ENCODE results near the gene PPM1E. TPM values are rescaled to one million over a fixed set of nuclear protein-coding genes. Genes with fewer than 3 reads are reported as not detected.

PPM1E gene
- polyA plus RNA-seq, 1 donor (not counting 4 experiments of a cell fraction or from before 2014, with no cell fraction given) = not detected

- H2AFZ ChIP-seq (ENCODE audit: control insufficient read depth, low read length) = no peak overlapping the region
- no peaks in the 10 kb centered on the region for H3K27me3 ChIP-seq (ENCODE audit: control insufficient read depth, extremely low read depth, insufficient read depth, low read length)
- no peak for FAIRE-seq
- H3K9ac ChIP-seq (ENCODE audit: control insufficient read depth, extremely low read depth, insufficient read depth, low read length) = no peak overlapping the region
- no peak overlapping the region for H3K27ac ChIP-seq (ENCODE audit: control insufficient read depth, insufficient read depth, low read length)
- DNase-seq (ENCODE audit: low read depth, low spot score) = no peak
- no peaks in the 10 kb centered on the region for H3K9me1 ChIP-seq (ENCODE audit: control insufficient read depth, extremely low read depth, insufficient read depth, low read length)
- H3K4me2 ChIP-seq (ENCODE audit: control insufficient read depth, extremely low read depth, insufficient read depth, low read depth, low read length) = no peak overlapping the region
- H4K20me1 ChIP-seq (ENCODE audit: control insufficient read depth, extremely low read depth, insufficient read depth, low read length) = no peaks in the 10 kb centered on the region
- dilution Hi-C loops (cut with MboI; ENCODE audit: extremely low pct_ligation_motif_present, low sequenced_read_pairs) = no loop called here
- H3K9me3 ChIP-seq (ENCODE audit: control insufficient read depth, low read depth, low read length) = no peaks in the 10 kb centered on the region
- H3K4me1 ChIP-seq (ENCODE audit: control insufficient read depth, extremely low read depth, insufficient read depth, low read length) = no peaks in the 10 kb centered on the region
- no peaks in the 10 kb centered on the region for H3K79me2 ChIP-seq (ENCODE audit: control insufficient read depth, insufficient read depth, low read length)
- TF ChIP-seq, protein P1, sequence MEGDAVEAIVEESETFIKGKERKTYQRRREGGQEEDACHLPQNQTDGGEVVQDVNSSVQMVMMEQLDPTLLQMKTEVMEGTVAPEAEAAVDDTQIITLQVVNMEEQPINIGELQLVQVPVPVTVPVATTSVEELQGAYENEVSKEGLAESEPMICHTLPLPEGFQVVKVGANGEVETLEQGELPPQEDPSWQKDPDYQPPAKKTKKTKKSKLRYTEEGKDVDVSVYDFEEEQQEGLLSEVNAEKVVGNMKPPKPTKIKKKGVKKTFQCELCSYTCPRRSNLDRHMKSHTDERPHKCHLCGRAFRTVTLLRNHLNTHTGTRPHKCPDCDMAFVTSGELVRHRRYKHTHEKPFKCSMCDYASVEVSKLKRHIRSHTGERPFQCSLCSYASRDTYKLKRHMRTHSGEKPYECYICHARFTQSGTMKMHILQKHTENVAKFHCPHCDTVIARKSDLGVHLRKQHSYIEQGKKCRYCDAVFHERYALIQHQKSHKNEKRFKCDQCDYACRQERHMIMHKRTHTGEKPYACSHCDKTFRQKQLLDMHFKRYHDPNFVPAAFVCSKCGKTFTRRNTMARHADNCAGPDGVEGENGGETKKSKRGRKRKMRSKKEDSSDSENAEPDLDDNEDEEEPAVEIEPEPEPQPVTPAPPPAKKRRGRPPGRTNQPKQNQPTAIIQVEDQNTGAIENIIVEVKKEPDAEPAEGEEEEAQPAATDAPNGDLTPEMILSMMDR (optimal IDR thresholded peaks at IDR 0.05 in 1 of 3, IDR thresholded peaks at IDR 0.05 in 1 of 3, conservative IDR thresholded peaks at IDR 0.05 in 1 of 3; ENCODE audit: extremely low read depth in 1 of 3, insufficient read depth in 2 of 3, low read length in 3 of 3) = no peak
- TF ChIP-seq EZH2 (IDR thresholded peaks at IDR 0.05; ENCODE audit: low read length) = no peak
- no peak overlapping the region for H3K4me3 ChIP-seq (ENCODE audit: control insufficient read depth in 2 of 3, extremely low read depth in 1 of 3, insufficient read depth in 2 of 3, low read depth in 1 of 3, low read length in 3 of 3)
- peaks cover 0 to 1% of the 10 kb centered on the region in 2 experiments for H3K36me3 ChIP-seq (ENCODE audit: control insufficient read depth in 2 of 2, extremely low read depth in 1 of 2, insufficient read depth in 2 of 2, low read length in 2 of 2)
These were observed 269.3 kb downstream of the PPM1E start for GRCh38 chr17:59024916-59025315.

- Histone ChIP-seq H4K20me1 (ENCODE audit: control insufficient read depth, extremely low read depth, insufficient read depth, low read length) (no peaks in the 10 kb centered on the region), H3K79me2 (ENCODE audit: control insufficient read depth, insufficient read depth, low read length) (no peaks in the 10 kb centered on the region), H3K4me3 (ENCODE audit: control insufficient read depth in 2 of 3, extremely low read depth in 1 of 3, insufficient read depth in 2 of 3, low read depth in 1 of 3, low read length in 3 of 3) (no peak overlapping the region), H3K4me2 (ENCODE audit: control insufficient read depth, extremely low read depth, insufficient read depth, low read depth, low read length) (no peak overlapping the region), H3K4me1 (ENCODE audit: control insufficient read depth, extremely low read depth, insufficient read depth, low read length) (no peaks in the 10 kb centered on the region), H3K9ac (ENCODE audit: control insufficient read depth, extremely low read depth, insufficient read depth, low read length) (no peak overlapping the region), H3K36me3 (ENCODE audit: control insufficient read depth in 2 of 2, extremely low read depth in 1 of 2, insufficient read depth in 2 of 2, low read length in 2 of 2) (peaks cover 0 to 1% of the 10 kb centered on the region in 2 experiments), H3K9me3 (ENCODE audit: control insufficient read depth, low read depth, low read length) (no peaks in the 10 kb centered on the region), H2AFZ (ENCODE audit: control insufficient read depth, low read length) (no peak overlapping the region), H3K27me3 (ENCODE audit: control insufficient read depth, extremely low read depth, insufficient read depth, low read length) (no peaks in the 10 kb centered on the region), H3K9me1 (ENCODE audit: control insufficient read depth, extremely low read depth, insufficient read depth, low read length) (no peaks in the 10 kb centered on the region), H3K27ac (ENCODE audit: control insufficient read depth, insufficient read depth, low read length) (no peak overlapping the region)
- TF ChIP-seq EZH2 (IDR thresholded peaks at IDR 0.05; ENCODE audit: low read length) = no peak
- TF ChIP-seq, protein P1 (optimal IDR thresholded peaks at IDR 0.05 in 1 of 3, IDR thresholded peaks at IDR 0.05 in 1 of 3, conservative IDR thresholded peaks at IDR 0.05 in 1 of 3; ENCODE audit: extremely low read depth in 1 of 3, insufficient read depth in 2 of 3, low read length in 3 of 3) = no peak
- FAIRE-seq = no peak
- dilution Hi-C loops (cut with MboI; ENCODE audit: extremely low pct_ligation_motif_present, low sequenced_read_pairs) = no loop called here
- DNase-seq (ENCODE audit: low read depth, low spot score) = no peak
These were observed 270.7 kb downstream of the PPM1E start for GRCh38 chr17:59026176-59026939.

Data from keratinocyte (primary cell).